Calu3 (cell line): ENCODE measurements around the gene RELCH. TPM values are rescaled to one million over a fixed set of nuclear protein-coding genes. Genes with fewer than 3 reads are reported as not detected.

Experiments used
- BruUV-seq: library from RNA; stranded (reverse); fragments of 400-500 nt; replicated peaks from 2 replicates; lab custom pipeline; 2021; lab: Mats Ljungman, UMichigan
- CTCF ChIA-PET: fragments of 300-600 bp; sonication (Branson Sonifier 250); formaldehyde crosslinking; loops from one replicate; lab custom pipeline; 2022; ENCODE audit warnings: antibody characterized with exemption; lab: Charles Lee
- DNase-seq: peaks from one replicate; pipeline ENCODE4 v3.0.0; 2022
- H3K27ac Mint-ChIP-seq: one replicate; pipeline ENCODE4 v1.8.0; 2022; ENCODE audit warnings: mixed read lengths; ENCODE audit not compliant: unreplicated experiment
- H3K27me3 Mint-ChIP-seq: one replicate; pipeline ENCODE4 v1.8.0; 2022; ENCODE audit warnings: mixed read lengths; ENCODE audit not compliant: unreplicated experiment
- H3K36me3 Mint-ChIP-seq: one replicate; pipeline ENCODE4 v1.8.0; 2022; ENCODE audit warnings: mild to moderate bottlenecking, moderate library complexity, mixed read lengths; ENCODE audit not compliant: insufficient read depth, unreplicated experiment
- H3K4me1 Mint-ChIP-seq: one replicate; pipeline ENCODE4 v1.8.0; 2022; ENCODE audit warnings: mild to moderate bottlenecking, low read depth, mixed read lengths; ENCODE audit not compliant: unreplicated experiment
- H3K4me3 Mint-ChIP-seq: one replicate; pipeline ENCODE4 v1.8.0; 2022; ENCODE audit warnings: mild to moderate bottlenecking, low read depth, moderate library complexity, mixed read lengths; ENCODE audit not compliant: unreplicated experiment
- H3K9me3 Mint-ChIP-seq: one replicate; pipeline ENCODE4 v1.8.0; 2022; ENCODE audit warnings: low read depth, mixed read lengths; ENCODE audit not compliant: unreplicated experiment
- CTCF ChIP-seq: fragments of 200-600 bp; IDR thresholded peaks from one replicate; pipeline ENCODE4 v1.8.0; 2022; ENCODE audit warnings: antibody characterized with exemption; ENCODE audit not compliant: unreplicated experiment
- intact Hi-C: fragments of 100-400 bp; cut with micrococcal nuclease; formaldehyde crosslinking; loops from one replicate; pipeline ENCODE4 v1.10.0; 2022; ENCODE audit not compliant: unreplicated experiment
- total RNA-seq: library from RNA; stranded (reverse); gene quantifications from 2 replicates; pipeline ENCODE4 v1.2.3, GENCODE V29; 2022

RELCH gene
- total RNA-seq, 1 experiment from 2014 or later: 54.5 TPM

DNA sequence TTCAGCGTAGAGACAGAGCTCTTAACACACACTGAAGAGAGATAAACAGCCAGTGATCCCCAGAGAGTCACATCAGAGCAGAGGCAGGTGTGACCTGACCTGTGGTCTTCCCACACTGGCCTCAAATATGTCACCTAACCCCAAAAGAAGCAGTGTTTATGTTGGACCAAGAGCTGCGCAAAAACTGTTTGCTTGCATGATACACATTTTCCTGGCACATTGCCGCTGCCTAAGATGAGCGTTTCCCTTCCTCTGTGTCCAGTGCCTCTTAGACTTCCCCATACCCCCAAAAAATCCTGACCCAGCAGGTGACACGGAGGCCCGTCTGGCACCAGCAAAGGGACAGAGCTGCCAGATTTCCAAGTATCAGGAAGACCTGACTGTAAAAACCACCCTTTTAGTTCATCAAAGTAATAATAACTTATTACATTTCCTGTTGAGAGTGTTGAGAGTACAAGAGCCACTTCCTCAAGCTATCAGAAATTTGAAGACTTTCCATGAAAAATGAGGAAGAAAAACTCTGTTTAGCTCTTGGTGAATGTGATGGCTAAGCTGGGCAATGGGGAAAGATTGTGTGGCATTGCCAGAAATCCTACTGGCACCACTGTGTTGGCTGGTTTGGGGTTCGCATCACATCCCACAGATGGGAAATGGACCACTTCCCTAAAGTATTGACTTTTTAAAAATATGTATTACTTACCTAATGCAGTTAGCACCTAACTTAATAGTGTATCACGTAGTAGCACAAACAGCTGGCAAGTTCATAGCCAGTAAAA, 144.7 kb downstream of the RELCH start:
- BruUV-seq: no TSS peak
- no peak for TF ChIP-seq CTCF
- Mint-ChIP-seq H3K4me1 (peaks cover 89% of the 10 kb centered on the region), H3K9me3 (no peaks in the 10 kb centered on the region), H3K36me3 (peaks cover 68% of the 10 kb centered on the region), H3K4me3 (peak overlapping the region; percentile 90), H3K27me3 (no peaks in the 10 kb centered on the region), H3K27ac (peak overlapping the region; percentile 55)
- intact Hi-C loops: loop anchor here (5.0 kb wide), 1 partner anchor 196 kb away; no protein-coding TSS in a partner anchor
- CTCF ChIA-PET: interaction anchor here (1.2 to 2.2 kb wide), 2 partner anchors 11 to 89 kb away, joined by 3 to 5 read pairs; no protein-coding TSS in a partner anchor
- DNase-seq: no peak

DNA sequence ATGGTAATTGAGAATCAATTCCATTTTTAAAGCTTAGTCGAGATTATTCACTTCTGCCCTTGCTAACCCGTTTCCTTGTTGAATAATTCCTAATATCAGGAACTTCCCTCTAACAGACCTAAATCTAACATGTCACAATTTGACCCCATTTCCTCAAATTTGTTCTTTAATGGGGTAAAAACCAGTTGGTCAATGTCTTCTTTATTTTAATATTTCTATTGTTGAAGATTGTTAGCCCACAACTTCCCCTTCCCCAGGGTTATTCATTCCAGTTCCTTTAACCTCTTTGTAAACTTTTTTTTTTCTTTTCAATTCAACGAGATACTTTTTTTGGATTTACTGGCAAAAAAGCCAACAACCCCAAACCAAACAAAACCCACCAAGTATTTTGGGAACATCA, 145.4 kb downstream of the RELCH start:
- Mint-ChIP-seq H3K9me3 (no peaks in the 10 kb centered on the region), H3K4me1 (peaks cover 96% of the 10 kb centered on the region), H3K4me3 (peak overlapping the region; percentile 12), H3K36me3 (peaks cover 64% of the 10 kb centered on the region), H3K27ac (peak overlapping the region; percentile 55), H3K27me3 (no peaks in the 10 kb centered on the region)
- CTCF ChIA-PET: interaction anchor here (1.2 to 2.2 kb wide), 2 partner anchors 12 to 88 kb away, joined by 3 to 5 read pairs; no protein-coding TSS in a partner anchor
- intact Hi-C loops: loop anchor here (5.0 kb wide), 1 partner anchor 195 kb away; no protein-coding TSS in a partner anchor
- no peak for TF ChIP-seq CTCF
- DNase-seq: no peak
- no TSS peak for BruUV-seq

DNA sequence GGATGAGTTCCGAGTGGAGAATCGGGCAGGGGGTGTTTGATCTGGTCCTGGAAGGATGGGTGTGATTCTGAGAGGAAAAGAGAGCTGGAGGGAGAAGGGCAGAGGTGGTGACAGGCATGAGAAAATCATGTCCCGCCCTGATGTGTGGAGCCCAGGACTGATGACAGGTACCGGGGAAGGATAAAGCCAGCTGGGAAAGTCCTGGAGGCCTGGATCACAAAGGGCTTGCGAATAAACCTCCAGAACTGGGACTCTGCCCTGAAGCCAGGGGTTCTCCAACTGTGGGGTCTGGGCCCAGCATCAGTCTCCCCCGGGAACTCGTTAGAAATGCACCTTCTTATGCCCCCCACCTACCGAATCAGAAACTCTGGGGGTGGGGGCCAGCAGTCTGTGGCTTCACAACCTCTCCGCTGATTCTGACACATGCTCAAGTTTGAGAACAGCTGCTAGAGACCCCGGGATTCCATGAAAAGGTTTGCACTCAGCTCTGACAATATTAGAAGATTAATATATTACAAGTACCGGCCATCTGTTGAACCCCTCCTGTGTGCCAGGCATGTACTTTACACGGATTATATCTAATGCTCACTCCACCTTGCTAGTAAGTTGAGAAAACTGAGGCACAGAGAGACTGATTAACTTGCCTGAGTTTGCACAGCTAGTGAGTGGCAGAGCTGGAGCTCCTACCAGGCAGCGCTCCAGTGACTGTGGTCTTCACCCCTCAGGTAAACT, 146.1 kb downstream of the RELCH start:
- no peaks in the 10 kb centered on the region for H3K9me3 Mint-ChIP-seq
- DNase-seq: no peak
- peak overlapping the region; percentile 55 for H3K27ac Mint-ChIP-seq
- CTCF ChIA-PET: interaction anchor here (1.2 to 2.2 kb wide), 2 partner anchors 13 to 67 kb away, joined by 3 to 5 read pairs; no protein-coding TSS in a partner anchor
- H3K4me1 Mint-ChIP-seq: peaks cover 96% of the 10 kb centered on the region
- no TSS peak for BruUV-seq
- H3K4me3 Mint-ChIP-seq: peak overlapping the region; percentile 57
- intact Hi-C loops: loop anchor here (5.0 kb wide), 1 partner anchor 194 kb away; no protein-coding TSS in a partner anchor
- peaks cover 62% of the 10 kb centered on the region for H3K36me3 Mint-ChIP-seq
- no peaks in the 10 kb centered on the region for H3K27me3 Mint-ChIP-seq
- no peak for TF ChIP-seq CTCF

DNA sequence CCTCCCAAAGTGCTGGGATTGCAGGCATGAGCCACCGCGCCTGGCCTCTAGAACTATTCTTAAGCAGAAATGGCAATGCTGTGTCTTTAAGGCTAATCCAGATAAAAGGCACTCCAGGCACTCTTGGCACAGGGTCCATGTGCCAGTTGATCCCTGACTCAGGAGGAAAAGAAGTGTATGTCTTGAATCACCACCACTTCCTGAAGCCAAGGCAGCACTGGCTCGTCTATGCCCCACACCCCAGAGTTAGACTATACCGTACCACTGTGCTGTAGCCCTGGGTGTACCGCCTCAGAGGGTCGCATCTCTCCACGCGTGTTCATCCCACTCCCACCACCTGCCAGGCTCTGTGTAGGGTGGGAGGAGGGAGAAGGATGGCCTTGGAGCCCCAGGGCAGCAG, 147.1 kb downstream of the RELCH start:
- intact Hi-C loops: loop anchor here (5.0 kb wide), 1 partner anchor 193 kb away; no protein-coding TSS in a partner anchor
- Mint-ChIP-seq H3K4me3 (peak overlapping the region; percentile 57), H3K9me3 (no peaks in the 10 kb centered on the region), H3K27ac (peak overlapping the region; percentile 81), H3K36me3 (peaks cover 60% of the 10 kb centered on the region), H3K27me3 (no peaks in the 10 kb centered on the region), H3K4me1 (peaks cover 96% of the 10 kb centered on the region)
- no peak for TF ChIP-seq CTCF
- peak; percentile 68 for DNase-seq
- CTCF ChIA-PET: interaction anchor here (0.7 to 2.2 kb wide), 4 partner anchors 14 to 190 kb away, joined by 3 to 5 read pairs (median 3); no protein-coding TSS in a partner anchor
- BruUV-seq: no TSS peak
